Measurements from ENCODE around the gene PDZRN3.
A peak's percentile ranks its signal among the peaks of the same experiment; 100 is the strongest.

The PDZRN3 gene

DNA sequence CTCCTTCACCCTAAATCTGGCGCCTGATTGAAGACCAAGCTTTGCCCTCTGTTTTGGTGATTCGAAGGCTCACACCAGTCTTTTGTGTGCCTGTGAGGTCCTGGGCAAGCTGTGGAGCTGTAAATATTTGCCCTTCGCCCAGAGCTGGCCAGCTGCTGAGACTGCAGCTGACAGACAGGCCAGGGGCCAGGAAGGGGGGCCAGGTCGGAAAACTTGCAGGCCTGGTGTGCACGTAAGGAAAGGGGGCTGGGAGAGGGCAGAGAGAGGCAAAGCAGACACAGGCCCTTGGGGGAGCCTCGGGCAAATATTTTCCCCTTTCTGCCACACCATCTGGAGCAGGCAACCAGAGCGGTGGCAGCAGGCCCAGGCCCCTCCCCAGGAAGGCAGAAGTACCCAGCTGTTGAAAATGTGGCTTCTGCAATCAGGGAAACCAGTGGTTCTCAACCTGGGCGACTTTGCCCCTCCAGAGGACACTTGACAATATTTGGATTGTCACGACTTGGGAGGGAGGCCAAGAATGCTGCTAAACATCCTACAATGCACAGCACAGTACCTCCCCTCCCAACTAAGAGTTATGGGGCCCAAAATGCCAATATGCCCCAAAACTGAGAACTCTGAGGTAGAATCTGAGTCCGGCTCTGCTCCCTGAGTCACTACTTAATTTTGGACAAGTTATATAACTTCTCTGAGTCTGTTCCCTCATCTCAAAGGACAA is 2.5 kb downstream of the PDZRN3 start:
- DNase-seq, result no peak

DNA sequence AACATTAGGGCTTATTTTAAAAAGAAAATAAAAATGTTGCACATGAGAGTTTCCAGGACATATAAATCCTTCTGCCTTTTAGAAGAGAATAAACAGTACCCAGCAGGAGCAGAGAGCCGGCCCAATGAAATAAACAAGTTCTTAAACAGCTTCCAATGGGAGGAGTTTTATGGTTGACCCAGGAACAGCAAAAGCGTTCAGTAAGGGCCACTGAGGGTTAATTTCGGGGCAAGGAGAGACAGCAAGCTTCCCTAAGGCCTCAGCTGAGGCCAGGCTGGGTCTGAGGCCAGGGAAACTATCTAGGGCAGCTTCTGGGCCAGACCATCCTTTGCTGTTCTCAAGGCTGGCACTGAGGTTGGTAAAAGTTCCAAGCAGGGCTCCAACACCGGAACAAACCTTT is 3.4 kb downstream of the PDZRN3 start:
- no peak for DNase-seq

DNA sequence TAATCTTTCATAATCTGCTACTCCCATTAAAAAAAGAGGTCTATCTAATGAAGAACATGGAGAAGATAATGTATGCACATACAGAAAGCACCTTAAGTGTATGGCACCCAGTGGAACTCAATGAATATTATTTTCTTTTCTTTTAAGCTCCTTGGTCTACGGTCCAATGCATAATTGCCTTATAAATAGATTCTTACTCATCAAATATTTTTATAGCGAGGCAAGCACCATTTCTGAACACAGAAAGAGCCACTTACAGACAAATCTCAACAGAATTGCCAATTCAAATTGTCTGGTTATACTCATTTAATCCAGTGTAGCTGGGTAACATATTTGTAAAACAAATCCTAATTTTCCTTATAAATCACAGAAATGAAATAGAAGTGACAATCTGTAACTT is 6.3 kb downstream of the PDZRN3 start:
- DNase-seq, result peak; percentile 53

DNA sequence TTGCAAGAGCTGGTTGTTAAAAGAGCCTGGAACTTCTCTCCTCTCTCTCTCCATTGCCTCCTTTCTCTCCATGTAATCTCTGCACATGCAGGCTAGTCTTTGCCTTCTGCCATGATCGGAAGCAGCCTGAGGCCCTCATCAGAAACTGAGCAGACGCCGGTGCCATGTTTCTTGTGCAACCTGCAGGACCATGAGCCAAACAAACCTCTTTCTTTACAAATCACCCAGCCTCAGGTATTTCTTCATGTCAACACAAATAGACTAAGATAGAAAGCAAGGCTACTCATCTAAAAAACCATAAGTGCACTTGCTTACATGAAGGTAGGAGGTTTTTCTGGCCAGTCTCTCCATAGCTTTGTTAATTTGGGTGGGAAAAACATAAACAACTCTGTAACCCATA is 8.7 kb downstream of the PDZRN3 start:
- no peak for DNase-seq

DNA sequence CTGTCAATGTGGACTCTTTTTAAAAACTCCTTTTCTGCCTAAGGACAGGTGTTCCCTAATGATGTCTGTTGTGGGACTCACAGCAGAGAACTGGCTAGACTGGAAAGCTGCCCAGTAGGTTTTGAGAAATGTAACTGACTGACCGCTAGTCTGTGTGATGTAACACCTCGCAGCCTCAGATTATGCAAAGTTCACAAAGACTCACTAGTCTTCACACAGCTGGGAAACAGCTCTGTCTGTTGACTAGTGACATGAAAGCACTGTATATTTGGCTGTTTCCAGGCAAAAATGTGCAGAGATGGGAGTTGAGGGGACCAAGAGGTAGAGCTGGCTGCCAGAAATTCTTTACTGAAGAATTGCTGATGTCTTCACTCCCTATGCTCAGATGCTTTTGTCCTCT is 10.3 kb downstream of the PDZRN3 start:
- DNase-seq, result peak; percentile 76

DNA sequence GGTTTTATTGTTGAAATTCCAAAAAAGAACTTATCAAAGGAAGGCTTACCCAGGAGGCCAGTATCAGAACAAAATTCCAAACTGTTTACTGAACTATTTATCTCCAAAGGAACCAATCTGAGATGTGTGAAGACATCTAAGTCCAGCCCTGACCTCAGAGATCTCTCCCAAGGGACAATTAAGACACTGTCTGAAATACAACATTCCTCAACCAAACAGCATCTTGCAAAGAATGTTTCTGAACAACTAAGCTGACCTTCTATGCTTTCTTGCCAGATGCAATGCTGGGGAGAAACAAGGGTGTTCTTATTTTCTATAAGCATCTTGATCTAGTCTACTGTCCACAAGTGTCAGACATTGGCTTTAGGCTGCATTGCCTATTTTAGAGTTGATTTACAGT is 13.6 kb downstream of the PDZRN3 start:
- DNase-seq, result peak; percentile 77

DNA sequence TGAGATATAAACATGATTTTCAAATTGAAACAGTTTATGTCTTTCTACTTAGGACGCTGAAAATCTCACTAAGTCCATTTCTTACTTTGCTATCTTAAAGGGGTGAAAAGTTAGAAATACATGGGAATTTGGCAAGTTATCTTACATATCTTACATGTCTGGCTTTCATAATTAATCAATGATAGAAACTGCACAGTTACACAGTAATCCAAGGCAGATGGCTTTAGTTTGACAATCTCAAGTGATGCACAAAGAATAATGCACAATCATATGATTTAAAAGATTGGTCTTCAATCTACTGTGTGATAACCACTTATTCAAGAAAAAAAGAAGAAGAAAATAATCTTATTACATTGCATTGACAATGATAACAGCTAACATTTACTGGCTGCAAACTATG is 14.2 kb downstream of the PDZRN3 start:
- DNase-seq, result no peak

DNA sequence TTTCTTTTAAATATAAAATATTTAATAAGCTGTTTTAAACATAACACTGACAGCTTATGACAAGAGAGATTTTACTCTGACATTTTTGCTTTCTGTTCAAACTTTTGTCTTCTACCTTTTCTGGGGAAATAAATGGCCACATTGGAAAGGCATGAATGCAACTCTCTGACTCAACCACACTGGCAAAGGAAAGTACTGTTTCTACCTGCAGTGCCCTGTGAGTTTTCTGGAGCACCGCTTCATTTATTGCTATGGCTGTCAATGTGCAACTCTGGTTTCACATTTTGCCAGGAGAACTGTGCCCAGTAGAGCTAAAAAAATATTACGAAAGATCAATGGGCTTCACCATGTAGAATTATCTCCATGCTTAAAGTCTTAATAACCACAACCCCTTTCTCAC is 15.1 kb downstream of the PDZRN3 start:
- no peak for DNase-seq

DNA sequence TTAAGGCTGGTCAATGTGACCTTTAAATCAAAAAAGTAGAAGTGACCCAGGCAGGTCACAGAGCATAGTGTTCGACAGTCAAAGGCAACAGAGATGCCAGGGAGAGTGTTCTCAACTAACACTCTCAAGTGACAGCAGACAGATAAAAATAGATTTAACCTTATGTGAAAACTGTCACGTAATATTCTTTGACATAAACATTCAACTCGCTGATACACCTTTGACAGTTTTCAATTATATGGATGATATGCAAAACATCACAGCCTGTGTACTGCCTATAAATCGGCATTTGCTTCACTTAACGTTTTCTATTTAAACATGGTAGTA is 15.5 kb downstream of the PDZRN3 start:
- DNase-seq, result no peak

DNA sequence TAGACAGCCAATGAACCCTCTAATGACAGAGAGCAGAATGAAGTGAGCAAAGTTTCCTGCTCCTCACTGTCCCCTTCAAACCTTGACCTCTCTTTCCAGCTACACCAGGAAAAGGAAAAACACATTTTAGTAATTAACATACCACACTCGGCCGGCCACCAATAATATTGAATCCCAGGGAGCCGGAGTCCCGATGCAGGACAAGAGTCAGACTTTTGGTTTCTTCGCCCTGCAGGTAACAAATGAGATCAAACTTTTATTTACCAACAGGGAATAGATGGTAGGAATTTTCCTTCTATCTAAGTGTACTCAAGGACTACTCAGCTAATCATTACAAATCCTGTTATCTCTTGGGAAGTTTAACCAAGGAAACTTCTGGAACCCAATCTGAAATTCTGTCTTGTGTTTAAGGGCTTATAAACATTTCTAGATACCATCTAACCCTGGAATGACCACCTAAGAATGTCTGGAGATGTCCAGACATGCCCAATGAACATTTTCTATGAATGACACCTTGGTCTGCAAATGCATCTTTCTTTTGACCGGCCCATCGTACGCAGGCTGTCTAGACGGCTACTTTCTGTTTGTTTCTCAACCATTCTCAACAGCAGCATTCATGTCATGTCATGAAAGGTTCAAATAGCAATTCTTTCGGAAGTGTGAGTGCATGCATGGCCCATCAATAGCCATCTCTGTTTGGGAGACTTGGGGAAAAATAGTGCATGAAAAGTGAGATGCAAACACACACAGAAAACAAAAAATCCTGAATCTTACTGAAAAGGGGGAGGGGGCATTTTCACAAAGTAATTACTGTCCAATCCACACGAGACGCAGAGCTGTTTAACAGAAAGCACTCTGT is 16.1 kb downstream of the PDZRN3 start:
- DNase-seq, result no peak

DNA sequence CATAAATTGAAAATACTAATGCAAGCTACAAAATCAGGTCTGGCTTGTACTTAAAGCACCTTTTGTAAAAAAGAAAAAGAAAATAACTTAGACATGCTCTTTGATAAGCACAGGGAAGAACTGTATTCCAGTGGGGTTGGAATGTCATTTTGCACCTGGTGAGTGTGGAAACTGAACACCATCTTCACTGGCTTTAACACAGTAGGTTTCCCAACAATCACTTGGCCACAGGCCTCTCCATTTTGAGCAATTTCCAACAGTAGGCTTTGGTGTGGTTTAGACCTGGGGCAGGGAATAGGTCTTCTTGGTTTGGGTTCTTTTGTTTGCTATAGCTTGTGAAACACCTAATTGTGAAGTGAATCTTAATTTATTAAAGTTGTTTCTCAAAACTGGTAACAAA is 18.9 kb downstream of the PDZRN3 start:
- DNase-seq, result no peak

DNA sequence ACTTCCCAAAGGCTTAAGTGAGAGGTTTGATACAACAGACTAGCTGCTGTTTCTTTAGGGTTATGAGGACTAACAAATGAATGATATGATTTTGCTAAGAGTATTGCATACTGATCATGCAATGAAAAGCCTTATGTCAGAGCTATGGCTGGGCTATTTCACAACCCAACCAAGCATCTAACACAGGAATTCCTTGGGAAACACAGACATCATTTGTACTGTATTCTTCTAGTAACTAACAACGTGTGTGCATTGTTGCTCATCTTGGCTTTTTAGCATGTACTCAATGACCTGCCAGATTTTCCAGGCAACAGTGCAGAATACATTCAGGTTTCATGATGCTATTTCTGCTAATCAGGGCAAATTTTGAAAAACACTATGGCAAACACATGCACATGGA is 19.3 kb downstream of the PDZRN3 start:
- DNase-seq, result peak; percentile 89

DNA sequence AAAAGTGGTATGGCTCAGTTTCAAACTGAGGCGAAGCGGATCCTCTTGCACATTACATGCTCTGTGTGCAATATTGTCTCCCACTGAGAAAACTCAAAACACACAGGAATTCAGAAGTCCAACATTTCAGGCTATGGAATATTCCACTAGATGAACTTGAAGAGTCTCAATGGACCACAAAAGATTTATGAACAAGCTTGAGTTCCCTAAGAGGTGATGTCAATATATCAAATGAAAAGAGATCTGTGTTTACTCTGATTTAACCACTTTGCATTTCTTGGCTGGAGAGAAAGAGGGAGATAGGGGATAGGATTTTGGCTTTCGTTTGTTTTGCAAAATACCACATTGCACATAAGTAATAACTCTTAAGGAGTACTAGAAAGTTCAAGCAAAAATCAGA is 20.3 kb downstream of the PDZRN3 start:
- peak; percentile 94 for DNase-seq

DNA sequence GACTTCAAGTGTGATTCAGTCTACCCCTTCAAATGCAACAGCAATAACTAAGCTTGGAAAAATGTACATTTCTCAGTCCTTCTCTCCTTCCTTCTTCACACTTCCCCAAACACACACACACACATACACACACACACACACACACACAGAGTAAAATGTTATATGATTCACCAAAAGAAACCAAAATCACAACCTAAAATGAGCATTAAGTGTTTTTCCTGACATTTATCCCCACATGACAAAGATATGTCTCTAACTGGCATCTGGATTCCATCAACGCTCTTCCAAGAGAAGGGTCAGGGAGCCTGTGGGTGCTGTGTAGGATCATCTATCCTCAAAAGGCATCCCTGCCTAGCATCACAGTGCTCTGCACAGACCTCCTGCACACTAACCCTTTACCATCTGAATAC is 21.0 kb downstream of the PDZRN3 start:
- DNase-seq, result peak; percentile 95

DNA sequence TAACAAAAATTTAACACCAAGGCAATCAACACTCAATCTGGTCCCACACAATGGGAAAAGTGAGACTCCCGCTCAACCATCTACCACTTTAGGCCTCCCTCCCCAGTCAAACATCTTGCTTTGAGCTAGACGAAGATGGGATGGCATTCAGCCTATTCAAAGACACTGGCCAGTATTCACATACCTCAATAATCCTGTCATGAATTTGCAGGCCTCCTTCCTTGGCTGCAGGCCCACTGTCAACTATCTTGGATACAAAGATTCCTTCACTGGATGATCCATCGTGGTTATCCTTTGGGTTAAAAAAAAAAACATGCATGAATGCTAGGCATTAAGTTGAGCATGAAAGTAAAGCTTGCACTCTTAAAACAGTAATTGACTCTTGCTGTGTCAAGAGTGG is 22.6 kb downstream of the PDZRN3 start:
- peak; percentile 98 for DNase-seq

DNA sequence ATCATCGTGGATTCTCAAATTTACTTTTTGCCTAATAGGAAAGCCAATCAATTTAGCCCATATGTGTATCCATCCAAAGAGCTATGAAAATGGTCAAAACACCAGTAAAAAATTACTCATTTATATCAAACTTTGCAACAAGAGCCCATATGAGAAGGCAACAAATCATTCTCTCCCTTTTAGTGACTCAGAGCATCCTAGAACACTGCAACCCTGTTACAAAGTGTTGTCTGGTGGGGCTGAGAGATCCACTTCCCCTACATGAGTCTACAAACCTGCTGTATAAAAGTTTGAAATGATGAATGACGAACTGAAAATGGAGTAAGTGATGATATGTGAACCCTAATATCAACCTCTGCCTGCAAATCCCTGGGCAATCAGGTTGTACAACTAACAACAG is 23.3 kb downstream of the PDZRN3 start:
- DNase-seq, result peak; percentile 48

DNA sequence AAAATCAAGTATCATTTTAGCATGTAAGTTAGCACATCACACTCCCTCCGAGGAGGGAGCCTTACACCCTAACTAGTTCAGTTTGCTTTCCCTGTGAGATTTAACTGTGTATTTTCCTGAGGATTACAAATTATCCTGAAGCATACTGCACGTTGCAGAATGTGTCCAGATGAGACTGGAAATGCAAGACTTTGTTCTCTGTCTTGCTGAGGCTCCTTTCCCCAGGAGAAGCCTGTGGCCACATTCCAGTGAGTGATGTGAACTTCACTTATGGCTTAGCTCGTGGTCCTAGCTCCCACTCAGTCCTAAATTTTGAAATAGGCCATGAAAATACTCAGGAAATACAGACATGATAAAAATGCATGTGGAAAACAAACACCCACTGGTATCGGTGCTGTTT is 23.7 kb downstream of the PDZRN3 start:
- DNase-seq, result peak; percentile 51

DNA sequence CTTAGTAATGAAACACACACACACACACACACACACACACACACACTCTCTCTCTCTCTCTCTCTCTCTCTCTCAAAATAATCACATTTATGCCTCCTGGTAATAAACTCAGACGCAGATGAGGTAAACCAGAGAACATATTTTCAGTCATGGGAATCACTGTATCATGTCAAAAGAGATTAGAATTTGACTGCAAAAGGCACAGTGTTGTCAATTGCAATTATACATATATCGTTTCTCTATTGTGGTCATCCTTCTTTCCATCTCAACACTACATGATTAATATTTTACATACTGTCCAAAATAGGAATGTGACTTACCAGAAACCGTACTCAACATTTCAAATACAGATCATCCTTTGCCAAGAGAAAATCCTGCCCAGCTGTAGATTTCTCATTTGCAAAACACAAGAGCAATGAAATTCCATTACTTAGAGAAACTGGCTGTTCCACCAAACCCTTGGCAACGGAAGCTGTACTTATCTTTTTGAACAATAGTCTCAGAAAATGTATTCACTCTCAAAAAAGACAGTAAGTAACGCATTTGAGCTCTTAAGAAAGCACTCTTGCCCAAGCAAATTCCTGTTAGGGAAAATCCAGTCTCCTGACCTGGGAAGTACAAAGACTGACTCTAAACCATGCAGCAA is 24.3 kb downstream of the PDZRN3 start:
- peak; percentile 90 for DNase-seq

DNA sequence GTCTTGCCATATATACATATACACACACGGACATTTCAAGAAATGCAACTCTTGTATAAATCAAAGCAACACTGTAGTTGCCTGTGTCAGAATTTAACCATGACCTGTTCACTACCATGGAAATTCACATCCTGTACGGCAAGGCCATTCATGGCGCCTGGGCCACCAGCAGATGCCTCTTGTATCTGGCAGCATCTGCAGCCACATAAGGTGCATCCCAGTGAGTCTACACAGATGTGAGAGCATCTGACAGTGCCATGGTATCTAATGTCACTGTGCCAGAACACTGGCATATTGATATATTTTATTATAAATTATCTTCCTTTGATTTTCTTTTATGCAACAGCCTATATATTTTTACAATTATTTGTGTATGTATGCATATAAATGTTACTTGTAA is 25.1 kb downstream of the PDZRN3 start:
- no peak for DNase-seq

DNA sequence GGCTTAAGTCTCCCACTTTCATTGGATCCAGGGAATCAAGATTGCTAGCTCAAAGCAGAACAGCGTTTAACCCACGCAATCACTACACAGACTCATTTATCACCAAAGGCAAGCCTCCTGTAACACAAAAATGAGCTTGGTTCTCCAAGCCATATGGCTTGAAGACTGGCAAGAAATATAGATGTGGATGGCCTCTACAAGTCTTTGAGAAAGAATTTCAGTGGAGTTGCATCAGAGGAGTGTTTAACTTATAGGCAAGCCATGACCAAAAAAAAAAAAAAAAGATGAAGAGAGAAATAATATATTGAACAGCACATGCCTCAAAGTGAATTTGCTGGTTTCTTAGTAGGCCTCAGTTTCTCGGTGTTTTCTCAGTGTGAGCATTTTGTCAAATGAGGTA is 27.3 kb downstream of the PDZRN3 start:
- peak; percentile 29 for DNase-seq

DNA sequence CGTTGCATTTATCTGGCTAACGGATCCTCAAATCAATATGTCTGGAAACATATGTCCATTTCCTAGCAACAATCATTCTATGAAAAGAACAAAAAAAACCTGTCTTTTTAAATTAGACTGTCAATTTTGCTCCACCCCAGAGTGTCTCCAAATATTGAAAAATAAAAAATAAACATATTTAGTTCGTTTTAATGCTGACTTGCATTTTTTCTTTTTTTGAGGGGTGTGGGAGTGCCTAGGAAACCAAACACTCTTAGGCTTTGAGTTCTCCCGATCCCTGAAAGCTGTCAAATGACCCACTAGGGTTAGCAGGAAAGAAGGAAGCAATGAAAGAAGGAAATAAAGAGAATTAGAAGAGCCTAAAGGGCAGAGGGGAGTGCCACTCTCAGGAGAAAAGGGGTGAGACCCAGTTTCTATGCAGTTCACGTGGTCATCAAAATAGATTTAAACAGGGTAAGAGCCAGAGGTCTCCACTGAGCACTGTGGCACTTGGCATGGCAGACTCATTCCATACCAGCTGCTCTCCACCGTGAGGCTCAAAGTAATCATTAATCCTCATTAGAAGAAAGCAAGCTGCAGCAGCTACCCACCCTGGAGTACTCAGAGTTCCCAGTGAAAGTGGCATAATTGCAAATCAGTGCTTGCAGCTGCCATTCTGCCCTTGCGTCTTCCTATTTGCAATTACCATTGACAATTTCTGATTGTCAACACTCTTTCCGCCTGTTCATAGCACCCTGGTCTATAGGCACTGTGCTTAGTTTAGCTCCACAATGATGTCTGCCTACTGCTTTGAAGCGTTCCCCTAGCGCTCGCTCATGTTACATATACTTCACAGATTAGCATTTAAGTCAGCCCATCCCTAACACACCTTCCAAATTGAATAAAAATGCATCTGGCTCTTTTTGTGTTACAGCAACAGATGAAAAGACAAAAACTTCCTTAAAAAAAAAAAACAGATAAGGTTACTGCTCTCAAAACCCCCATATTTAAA is 32.3 kb downstream of the PDZRN3 start:
- DNase-seq, result no peak

DNA sequence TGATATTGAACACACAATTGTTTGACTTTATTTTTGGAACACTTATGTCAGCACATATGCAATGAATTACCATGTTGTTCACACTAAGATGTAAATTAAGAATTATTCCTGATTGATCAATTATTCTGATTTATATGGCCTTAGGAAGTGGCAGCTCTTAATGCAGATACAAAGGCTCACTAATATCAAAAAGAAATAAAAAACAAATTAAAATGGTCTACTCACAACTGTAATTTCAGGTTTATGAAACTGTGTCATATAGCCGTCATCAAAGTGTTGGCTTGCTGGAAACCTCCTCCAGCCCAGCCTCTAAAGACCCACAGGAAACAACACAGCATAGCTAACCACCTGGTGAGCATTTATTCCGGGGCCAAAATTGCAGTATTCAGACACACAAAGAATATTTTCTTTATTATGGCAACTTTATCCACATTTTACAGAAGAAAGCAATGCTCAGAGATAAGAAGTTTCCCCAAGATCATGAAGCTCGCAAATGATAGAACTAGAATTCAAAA is 33.4 kb downstream of the PDZRN3 start:
- no peak for DNase-seq

DNA sequence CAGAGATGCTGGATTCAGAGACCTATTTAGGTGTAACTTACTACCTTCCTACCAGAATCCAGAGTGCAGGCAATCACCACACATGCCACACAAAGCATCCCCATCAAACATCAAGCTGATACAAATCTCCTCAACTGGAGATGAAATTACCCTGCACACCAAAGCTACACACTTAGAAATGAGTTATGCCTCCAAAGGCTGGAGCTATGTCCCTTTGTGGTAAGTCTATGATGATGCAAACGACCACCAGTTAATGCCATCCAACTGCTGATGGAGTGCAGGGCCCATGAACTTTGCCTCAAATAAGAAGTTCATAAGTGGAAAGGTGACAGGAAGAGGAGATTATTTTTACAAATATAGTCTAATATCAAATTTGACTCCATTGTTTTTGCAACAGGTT is 38.1 kb downstream of the PDZRN3 start:
- no peak for DNase-seq

Measured in fibroblast of skin of right quadriceps (primary cell).